Measurements from ENCODE around the gene TRAPPC3.
A peak's percentile ranks its signal among the peaks of the same experiment; 100 is the strongest.

TRAPPC3 gene

GRCh38 chr1:36122062-36123030, 26.9 kb downstream of the TRAPPC3 start:
- Histone ChIP-seq H3K9me3 (ENCODE audit: control insufficient read depth, low read length) (no peaks in the 10 kb centered on the region), H2AK5ac (ENCODE audit: low read length, severe bottlenecking) (peak overlapping the region; percentile 7), H2BK5ac (ENCODE audit: low read depth, low read length, poor library complexity, severe bottlenecking) (no peak overlapping the region), H3K23ac (ENCODE audit: low read length in 2 of 2) (no peak overlapping the region), H2BK15ac (ENCODE audit: low read depth, poor library complexity, severe bottlenecking) (no peak overlapping the region), H3K4ac (ENCODE audit: low read depth in 1 of 2, low read length in 2 of 2) (no peak overlapping the region), H3K9ac (ENCODE audit: low read length) (no peak overlapping the region), H3K27ac (ENCODE audit: low read length, poor library complexity, severe bottlenecking) (no peak overlapping the region), H2BK12ac (ENCODE audit: low read length in 2 of 2) (no peak overlapping the region), H3K18ac (ENCODE audit: low read depth in 1 of 2, low read length in 2 of 2) (no peak overlapping the region), H3K4me1 (ENCODE audit: control insufficient read depth, insufficient read depth, low read depth, low read length) (peaks cover 54% of the 10 kb centered on the region), H3K79me1 (replicated peaks; ENCODE audit: low read length, poor library complexity, severe bottlenecking) (peaks cover 2% of the 10 kb centered on the region), H3K14ac (ENCODE audit: low read length in 2 of 2) (no peak overlapping the region), H3K27me3 (ENCODE audit: control insufficient read depth in 1 of 2, insufficient read depth in 1 of 2, low read length in 2 of 2) (peaks cover 0 to 9% of the 10 kb centered on the region in 2 experiments), H2BK120ac (ENCODE audit: low read depth, low read length) (no peak overlapping the region), H4K91ac (ENCODE audit: low read length) (no peak overlapping the region), H3K4me3 (ENCODE audit: insufficient read depth in 1 of 2, low read depth in 1 of 2, low read length in 2 of 2) (no peak overlapping the region), H2AFZ (ENCODE audit: low read depth, low read length) (no peak overlapping the region), H3K36me3 (ENCODE audit: control insufficient read depth in 1 of 2, insufficient read depth in 2 of 2, low read depth in 1 of 2, low read length in 2 of 2) (no peaks in the 10 kb centered on the region), H3K4me2 (ENCODE audit: low read length, poor library complexity, severe bottlenecking) (no peak overlapping the region), H4K8ac (ENCODE audit: low read length) (no peak overlapping the region)
- WGBS, result 87% methylated on average over 12 of the region's 12 CpGs
- DNase-seq, result no peak

- Histone ChIP-seq H3K27me3 (ENCODE audit: control insufficient read depth in 1 of 2, insufficient read depth in 1 of 2, low read length in 2 of 2) (peaks cover 0 to 4% of the 10 kb centered on the region in 2 experiments), H3K4ac (ENCODE audit: low read depth in 1 of 2, low read length in 2 of 2) (no peak overlapping the region), H3K79me1 (replicated peaks; ENCODE audit: low read length, poor library complexity, severe bottlenecking) (peaks cover 2% of the 10 kb centered on the region), H3K4me1 (ENCODE audit: control insufficient read depth, insufficient read depth, low read depth, low read length) (peaks cover 59% of the 10 kb centered on the region), H2BK120ac (ENCODE audit: low read depth, low read length) (no peak overlapping the region), H2BK12ac (ENCODE audit: low read length in 2 of 2) (no peak overlapping the region), H2BK5ac (ENCODE audit: low read depth, low read length, poor library complexity, severe bottlenecking) (no peak overlapping the region), H3K4me2 (ENCODE audit: low read length, poor library complexity, severe bottlenecking) (no peak overlapping the region), H4K91ac (ENCODE audit: low read length) (no peak overlapping the region), H3K9ac (ENCODE audit: low read length) (no peak overlapping the region), H2BK15ac (ENCODE audit: low read depth, poor library complexity, severe bottlenecking) (no peak overlapping the region), H2AFZ (ENCODE audit: low read depth, low read length) (no peak overlapping the region), H3K14ac (ENCODE audit: low read length in 2 of 2) (no peak overlapping the region), H3K27ac (ENCODE audit: low read length, poor library complexity, severe bottlenecking) (peak overlapping the region; percentile 39), H3K9me3 (ENCODE audit: control insufficient read depth, low read length) (no peaks in the 10 kb centered on the region), H3K36me3 (ENCODE audit: control insufficient read depth in 1 of 2, insufficient read depth in 2 of 2, low read depth in 1 of 2, low read length in 2 of 2) (peaks cover 0 to 2% of the 10 kb centered on the region in 2 experiments), H3K18ac (ENCODE audit: low read depth in 1 of 2, low read length in 2 of 2) (no peak overlapping the region), H2AK5ac (ENCODE audit: low read length, severe bottlenecking) (peak overlapping the region; percentile 83), H4K8ac (ENCODE audit: low read length) (no peak overlapping the region), H3K4me3 (ENCODE audit: insufficient read depth in 1 of 2, low read depth in 1 of 2, low read length in 2 of 2) (no peak overlapping the region), H3K23ac (ENCODE audit: low read length in 2 of 2) (no peak overlapping the region)
- DNase-seq, result no peak
- 67% methylated on average over 9 of the region's 9 CpGs for WGBS
These were observed 29.8 kb downstream of the TRAPPC3 start for GRCh38 chr1:36119456-36119855.

- Histone ChIP-seq H3K4me1 (ENCODE audit: control insufficient read depth, insufficient read depth, low read depth, low read length) (peaks cover 55% of the 10 kb centered on the region), H3K36me3 (ENCODE audit: control insufficient read depth in 1 of 2, insufficient read depth in 2 of 2, low read depth in 1 of 2, low read length in 2 of 2) (peaks cover under 1 to 5% of the 10 kb centered on the region in 2 experiments), H3K23ac (ENCODE audit: low read length in 2 of 2) (no peak overlapping the region), H3K9me3 (ENCODE audit: control insufficient read depth, low read length) (no peaks in the 10 kb centered on the region), H2AFZ (ENCODE audit: low read depth, low read length) (no peak overlapping the region), H4K8ac (ENCODE audit: low read length) (no peak overlapping the region), H2BK120ac (ENCODE audit: low read depth, low read length) (no peak overlapping the region), H3K79me1 (replicated peaks; ENCODE audit: low read length, poor library complexity, severe bottlenecking) (peaks cover 2% of the 10 kb centered on the region), H3K27ac (ENCODE audit: low read length, poor library complexity, severe bottlenecking) (no peak overlapping the region), H3K27me3 (ENCODE audit: control insufficient read depth in 1 of 2, insufficient read depth in 1 of 2, low read length in 2 of 2) (no peaks in the 10 kb centered on the region), H2BK5ac (ENCODE audit: low read depth, low read length, poor library complexity, severe bottlenecking) (no peak overlapping the region), H2AK5ac (ENCODE audit: low read length, severe bottlenecking) (peak overlapping the region; percentile 91), H4K91ac (ENCODE audit: low read length) (no peak overlapping the region), H3K4ac (ENCODE audit: low read depth in 1 of 2, low read length in 2 of 2) (no peak overlapping the region), H3K9ac (ENCODE audit: low read length) (no peak overlapping the region), H3K4me3 (ENCODE audit: insufficient read depth in 1 of 2, low read depth in 1 of 2, low read length in 2 of 2) (no peak overlapping the region), H2BK15ac (ENCODE audit: low read depth, poor library complexity, severe bottlenecking) (no peak overlapping the region), H3K4me2 (ENCODE audit: low read length, poor library complexity, severe bottlenecking) (no peak overlapping the region), H3K14ac (ENCODE audit: low read length in 2 of 2) (no peak overlapping the region), H2BK12ac (ENCODE audit: low read length in 2 of 2) (no peak overlapping the region), H3K18ac (ENCODE audit: low read depth in 1 of 2, low read length in 2 of 2) (no peak overlapping the region)
- 78% methylated on average over 9 of the region's 10 CpGs for WGBS
- no peak for DNase-seq
These were observed 30.7 kb downstream of the TRAPPC3 start for GRCh38 chr1:36118447-36119204.

DNA sequence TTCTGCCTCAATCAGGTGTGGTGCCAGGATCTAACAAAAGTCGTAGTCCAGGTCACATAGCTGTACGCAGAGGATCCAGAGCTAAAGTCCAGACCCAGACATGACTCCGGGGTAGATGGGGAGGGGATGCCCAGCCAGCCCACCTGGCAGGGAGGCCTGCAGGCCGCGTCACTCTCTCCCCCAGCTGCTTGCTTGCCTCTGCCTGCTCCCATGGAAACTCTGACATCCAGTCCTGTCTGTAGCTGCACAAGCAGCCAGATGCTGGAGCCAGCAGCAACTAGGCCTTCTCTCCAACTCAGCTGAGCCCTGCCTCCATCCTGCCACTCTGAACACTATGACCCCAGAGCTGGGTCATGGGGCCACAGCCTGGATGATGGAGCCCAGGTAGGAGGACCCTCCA, 32.4 kb downstream of the TRAPPC3 start:
- Histone ChIP-seq H2BK120ac (ENCODE audit: low read depth, low read length) (no peak overlapping the region), H3K23ac (ENCODE audit: low read length in 2 of 2) (no peak overlapping the region), H3K4me1 (ENCODE audit: control insufficient read depth, insufficient read depth, low read depth, low read length) (peaks cover 47% of the 10 kb centered on the region), H3K79me1 (replicated peaks; ENCODE audit: low read length, poor library complexity, severe bottlenecking) (no peaks in the 10 kb centered on the region), H2BK15ac (ENCODE audit: low read depth, poor library complexity, severe bottlenecking) (no peak overlapping the region), H3K4me3 (ENCODE audit: insufficient read depth in 1 of 2, low read depth in 1 of 2, low read length in 2 of 2) (peak overlapping the region in 1 of 2 experiments; percentile 5), H3K27me3 (ENCODE audit: control insufficient read depth in 1 of 2, insufficient read depth in 1 of 2, low read length in 2 of 2) (no peaks in the 10 kb centered on the region), H2AFZ (ENCODE audit: low read depth, low read length) (no peak overlapping the region), H3K14ac (ENCODE audit: low read length in 2 of 2) (no peak overlapping the region), H3K9me3 (ENCODE audit: control insufficient read depth, low read length) (no peaks in the 10 kb centered on the region), H3K4me2 (ENCODE audit: low read length, poor library complexity, severe bottlenecking) (no peak overlapping the region), H3K9ac (ENCODE audit: low read length) (peak overlapping the region; percentile 76), H3K27ac (ENCODE audit: low read length, poor library complexity, severe bottlenecking) (no peak overlapping the region), H3K36me3 (ENCODE audit: control insufficient read depth in 1 of 2, insufficient read depth in 2 of 2, low read depth in 1 of 2, low read length in 2 of 2) (peaks cover 8 to 9% of the 10 kb centered on the region in 2 experiments), H2BK12ac (ENCODE audit: low read length in 2 of 2) (no peak overlapping the region), H2BK5ac (ENCODE audit: low read depth, low read length, poor library complexity, severe bottlenecking) (no peak overlapping the region), H3K18ac (ENCODE audit: low read depth in 1 of 2, low read length in 2 of 2) (no peak overlapping the region), H4K91ac (ENCODE audit: low read length) (no peak overlapping the region), H3K4ac (ENCODE audit: low read depth in 1 of 2, low read length in 2 of 2) (peak overlapping the region in 1 of 2 experiments; percentile 24), H2AK5ac (ENCODE audit: low read length, severe bottlenecking) (peak overlapping the region; percentile 71), H4K8ac (ENCODE audit: low read length) (no peak overlapping the region)
- DNase-seq, result no peak
- WGBS, result 91% methylated on average over 5 of the region's 5 CpGs

Data from mesenchymal stem cell (in vitro differentiated cells and primary cell).